HG02610 (cell line): Measurements from ENCODE around the gene ACSS2.

ENCODE experiments used
- ATAC-seq: cut with Tn5 transposase; IDR thresholded peaks from one replicate; pipeline ENCODE4 v1.9.1; 2021; ENCODE audit warnings: mild to moderate bottlenecking, moderate library complexity; ENCODE audit not compliant: unreplicated experiment

ACSS2 gene

GRCh38 chr20:34907616-34908469, 31.4 kb downstream of the ACSS2 start:
- no peak for ATAC-seq

- no peak for ATAC-seq
These were observed 38.7 kb downstream of the ACSS2 start for GRCh38 chr20:34915131-34915530.

GRCh38 chr20:34915749-34916455, 39.5 kb downstream of the ACSS2 start:
- no peak for ATAC-seq

GRCh38 chr20:34916774-34917354, 40.5 kb downstream of the ACSS2 start:
- ATAC-seq = no peak

- ATAC-seq = no peak
These were observed 43.6 kb downstream of the ACSS2 start for GRCh38 chr20:34920055-34920454.

GRCh38 chr20:34921436-34921835, 45.0 kb downstream of the ACSS2 start:
- ATAC-seq = no peak

GRCh38 chr20:34922654-34923381, 46.4 kb downstream of the ACSS2 start:
- ATAC-seq = no peak

GRCh38 chr20:34923414-34923813, 47.0 kb downstream of the ACSS2 start:
- ATAC-seq = no peak

- no peak for ATAC-seq
These were observed 48.9 kb downstream of the ACSS2 start for GRCh38 chr20:34925341-34925740.

GRCh38 chr20:34925981-34926380, 49.6 kb downstream of the ACSS2 start:
- no peak for ATAC-seq

- no peak for ATAC-seq
These were observed 50.2 kb downstream of the ACSS2 start for GRCh38 chr20:34926581-34926980.

- ATAC-seq = no peak
These were observed 51.3 kb downstream of the ACSS2 start for GRCh38 chr20:34927736-34928135.

- no peak for ATAC-seq
These were observed 52.0 kb downstream of the ACSS2 start for GRCh38 chr20:34928411-34928810.

- ATAC-seq = no peak
These were observed 55.4 kb downstream of the ACSS2 start for GRCh38 chr20:34931771-34932170.

GRCh38 chr20:34938466-34939163, 62.2 kb downstream of the ACSS2 start:
- no peak for ATAC-seq

GRCh38 chr20:34940081-34940481, 63.7 kb downstream of the ACSS2 start:
- ATAC-seq = no peak

GRCh38 chr20:34941226-34941625, 64.8 kb downstream of the ACSS2 start:
- ATAC-seq = no peak

- no peak for ATAC-seq
These were observed 65.9 kb downstream of the ACSS2 start for GRCh38 chr20:34942301-34942700.

- ATAC-seq = no peak
These were observed 67.6 kb downstream of the ACSS2 start for GRCh38 chr20:34943808-34944567.
